GM20000 (cell line): ENCODE measurements around the gene NRG3.

Experiments
- DNase-seq: peaks from one replicate; pipeline ENCODE4 v3.0.0; 2012; ENCODE audit warnings: low spot score
- CTCF ChIP-seq: IDR thresholded peaks from 2 replicates; pipeline ENCODE4 v1.5.1; 2012; ENCODE audit warnings: mild to moderate bottlenecking, control low read depth; ENCODE audit errors: extremely low read depth, missing control alignments

Gene NRG3

GRCh38 chr10:81882011-81882410, 7.0 kb downstream of the NRG3 start:
- no peak for DNase-seq
- no peak for TF ChIP-seq CTCF

- no peak for DNase-seq
- TF ChIP-seq CTCF: no peak
These were observed 9.9 kb downstream of the NRG3 start for GRCh38 chr10:81884856-81885255.

GRCh38 chr10:81885491-81885890, 10.5 kb downstream of the NRG3 start:
- no peak for TF ChIP-seq CTCF
- DNase-seq: no peak

GRCh38 chr10:81886939-81887338, 11.9 kb downstream of the NRG3 start:
- no peak for TF ChIP-seq CTCF
- no peak for DNase-seq

DNA sequence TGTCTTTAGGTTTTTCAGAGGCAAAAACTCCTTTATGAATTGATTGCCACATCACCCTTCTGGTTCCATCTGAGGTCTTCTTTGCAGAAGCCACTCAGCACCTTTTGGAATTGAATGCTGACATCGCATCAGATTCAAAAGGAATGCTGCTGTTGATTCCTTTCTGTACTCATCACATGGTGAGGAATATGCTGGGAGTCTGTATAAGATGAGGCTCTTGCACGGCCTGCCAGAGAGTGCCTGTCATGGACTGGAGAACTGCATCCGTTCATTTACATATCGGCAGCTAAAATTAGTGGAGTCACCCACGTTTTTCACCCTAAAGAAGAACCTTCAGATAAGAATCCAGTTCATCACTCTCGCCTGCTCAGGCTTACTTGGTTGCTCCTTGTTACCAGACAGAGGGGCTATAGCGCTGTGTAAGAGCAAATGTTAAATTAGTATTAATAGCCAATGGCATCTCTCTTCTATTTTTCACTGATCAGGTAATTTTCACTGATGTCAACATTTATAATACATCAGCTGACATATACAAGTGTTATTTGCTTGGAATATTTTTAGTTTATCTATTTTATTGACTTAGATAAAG, 14.3 kb downstream of the NRG3 start:
- no peak for DNase-seq
- TF ChIP-seq CTCF: no peak

GRCh38 chr10:81894616-81895015, 19.6 kb downstream of the NRG3 start:
- no peak for DNase-seq
- TF ChIP-seq CTCF: no peak

DNA sequence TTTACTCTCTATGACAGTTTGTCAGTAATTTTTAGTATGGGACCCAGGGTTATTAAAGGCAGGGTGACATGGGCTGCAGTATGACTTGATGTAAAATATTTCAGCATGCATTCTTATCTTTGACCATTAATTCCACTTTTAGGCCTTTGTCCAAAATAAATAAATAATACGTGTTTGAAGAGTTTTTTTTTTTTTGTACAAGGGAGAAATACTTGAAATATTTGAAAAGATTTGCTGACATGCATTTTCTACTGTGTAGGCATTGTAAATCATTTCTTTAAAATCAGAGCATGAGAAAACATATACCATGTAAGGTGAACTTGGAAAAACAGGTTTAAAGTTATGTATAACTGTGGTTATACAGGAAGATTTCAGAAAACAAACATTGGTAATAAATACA, 23.5 kb downstream of the NRG3 start:
- DNase-seq: no peak
- TF ChIP-seq CTCF: no peak
